ENCODE measurements around the gene SMCR8.

SMCR8 gene

DNA sequence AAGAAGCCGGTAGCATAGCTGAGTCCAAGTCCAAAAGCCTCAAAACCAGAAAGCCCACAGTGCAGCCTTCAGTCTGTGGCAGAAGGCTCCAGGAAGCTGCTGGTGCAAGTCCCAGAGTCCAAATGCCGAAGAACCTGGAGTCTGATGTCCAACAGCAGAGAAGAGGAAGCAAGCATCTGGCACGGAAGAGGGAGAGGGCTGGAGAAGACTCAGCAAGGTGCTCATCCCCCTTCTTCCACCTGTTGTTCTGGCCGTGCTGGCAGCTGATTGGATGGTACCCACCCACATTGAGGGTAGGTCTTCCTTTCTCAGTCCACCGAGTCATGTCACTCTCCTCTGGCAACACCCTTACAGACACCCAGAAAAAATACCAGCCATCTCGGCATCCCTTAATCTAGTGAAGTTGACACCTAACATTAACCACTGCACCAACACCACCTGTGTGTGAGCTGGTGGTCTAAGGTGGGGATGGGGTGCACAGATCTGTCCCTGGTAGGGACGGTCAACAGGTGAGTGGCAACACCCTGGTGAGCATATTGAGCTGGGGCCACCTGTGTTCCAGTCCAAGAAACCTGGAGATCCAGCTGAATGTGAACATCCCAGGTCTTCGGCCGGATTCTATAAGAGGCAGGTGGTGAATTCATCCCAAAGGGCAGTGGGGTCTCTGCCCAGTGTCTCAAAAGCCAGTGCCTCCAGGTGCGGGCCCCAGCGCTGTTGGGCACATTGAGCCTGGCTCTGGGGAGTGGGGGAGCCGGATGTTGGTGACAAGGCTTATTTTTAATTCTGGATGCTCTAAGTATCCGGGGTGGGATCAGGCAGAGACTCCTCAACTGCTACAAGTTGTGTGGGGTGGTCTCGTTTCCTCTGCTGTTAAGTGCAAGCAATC is 44.8 kb upstream of the SMCR8 start:
- no peak for DNase-seq (ENCODE audit: low spot score)
- no CpG with 5 or more reads among the region's 14 CpGs for WGBS, 2 donors (ENCODE audit: extremely low coverage in 2 of 2, insufficient read length in 2 of 2, insufficient replicate concordance in 1 of 2)

DNA sequence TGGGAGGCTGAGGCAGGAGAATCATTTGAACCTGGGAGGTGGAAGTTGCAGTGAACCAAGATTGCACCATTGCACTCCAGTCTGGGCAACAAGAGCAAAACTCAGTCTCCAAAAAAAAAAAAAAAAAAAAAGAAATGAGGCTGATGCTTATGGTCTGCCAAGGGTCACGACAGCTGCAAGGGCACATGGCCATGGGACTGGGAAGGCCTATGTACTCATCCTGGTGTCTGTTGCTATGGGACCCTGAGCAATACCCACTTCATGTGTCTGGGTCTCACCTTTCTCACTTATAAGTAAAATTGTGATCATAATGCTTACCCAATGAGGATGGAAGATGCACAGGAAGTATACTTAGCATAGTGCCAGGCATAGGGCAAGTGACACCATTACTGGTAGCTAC is 38.0 kb upstream of the SMCR8 start:
- Histone ChIP-seq H3K79me1 (ENCODE audit: low read depth, low read length) (peaks cover 7% of the 10 kb centered on the region), H3K4ac (ENCODE audit: low read length) (no peak overlapping the region), H3K4me3 (ENCODE audit: low read length in 2 of 2) (no peak overlapping the region), H3K23ac (ENCODE audit: low read depth, low read length, poor library complexity) (no peak overlapping the region), H2AK5ac (ENCODE audit: low read depth, low read length) (no peak overlapping the region), H2BK15ac (ENCODE audit: low read length) (no peak overlapping the region), H4K91ac (ENCODE audit: low read depth, low read length, poor library complexity) (no peak overlapping the region), H3K9me3 (replicated peaks in 1 of 2; ENCODE audit: control insufficient read depth in 2 of 2, insufficient read depth in 1 of 2, low read depth in 1 of 2, low read length in 2 of 2) (no peaks in the 10 kb centered on the region), H3K4me1 (ENCODE audit: control insufficient read depth in 2 of 2, insufficient read depth in 1 of 2, low read depth in 1 of 2, low read length in 2 of 2) (no peaks in the 10 kb centered on the region), H3K9ac (ENCODE audit: low read depth, low read length, poor library complexity) (no peak overlapping the region), H3K27ac (replicated peaks; ENCODE audit: low read length) (no peak overlapping the region), H2BK120ac (ENCODE audit: low read depth, low read length) (no peak overlapping the region), H3K18ac (ENCODE audit: low read length) (no peak overlapping the region), H2BK5ac (ENCODE audit: low read length) (no peak overlapping the region), H2BK12ac (ENCODE audit: low read length) (no peak overlapping the region), H3K27me3 (ENCODE audit: control insufficient read depth in 3 of 3, insufficient read depth in 3 of 3, low read depth in 1 of 3, low read length in 3 of 3) (no peaks in the 10 kb centered on the region), H2AFZ (ENCODE audit: low read length) (no peak overlapping the region), H3K4me2 (ENCODE audit: insufficient read depth, low read length, poor library complexity, severe bottlenecking) (no peak overlapping the region), H4K8ac (ENCODE audit: low read depth, low read length) (no peak overlapping the region), H3K14ac (ENCODE audit: low read length) (no peak overlapping the region), H3K36me3 (replicated peaks in 1 of 2; ENCODE audit: control insufficient read depth in 2 of 2, insufficient read depth in 2 of 2, low read length in 2 of 2) (peaks cover 59 to 94% of the 10 kb centered on the region in 2 donors)
- WGBS, 2 donors (ENCODE audit: extremely low coverage in 2 of 2, insufficient read length in 2 of 2, insufficient replicate concordance in 1 of 2): no CpG with 5 or more reads among the region's 1 CpG
- DNase-seq (ENCODE audit: low spot score): no peak

More for the DNA sequence above, 44.8 kb upstream of the SMCR8 start:
- Histone ChIP-seq H3K27me3 (ENCODE audit: control insufficient read depth in 3 of 3, insufficient read depth in 3 of 3, low read depth in 1 of 3, low read length in 3 of 3) (no peaks in the 10 kb centered on the region), H3K9me3 (replicated peaks in 1 of 2; ENCODE audit: control insufficient read depth in 2 of 2, insufficient read depth in 1 of 2, low read depth in 1 of 2, low read length in 2 of 2) (no peaks in the 10 kb centered on the region), H2BK15ac (ENCODE audit: low read length) (no peak overlapping the region), H3K4me2 (ENCODE audit: insufficient read depth, low read length, poor library complexity, severe bottlenecking) (no peak overlapping the region), H2AFZ (ENCODE audit: low read length) (no peak overlapping the region), H3K4ac (ENCODE audit: low read length) (no peak overlapping the region), H2BK5ac (ENCODE audit: low read length) (no peak overlapping the region), H3K27ac (replicated peaks; ENCODE audit: low read length) (no peak overlapping the region), H2BK12ac (ENCODE audit: low read length) (no peak overlapping the region), H3K36me3 (replicated peaks in 1 of 2; ENCODE audit: control insufficient read depth in 2 of 2, insufficient read depth in 2 of 2, low read length in 2 of 2) (peaks cover 14 to 54% of the 10 kb centered on the region in 2 donors), H3K23ac (ENCODE audit: low read depth, low read length, poor library complexity) (peak overlapping the region; percentile 50), H3K18ac (ENCODE audit: low read length) (no peak overlapping the region), H4K8ac (ENCODE audit: low read depth, low read length) (no peak overlapping the region), H4K91ac (ENCODE audit: low read depth, low read length, poor library complexity) (no peak overlapping the region), H3K79me1 (ENCODE audit: low read depth, low read length) (no peaks in the 10 kb centered on the region), H3K4me3 (ENCODE audit: low read length in 2 of 2) (no peak overlapping the region), H3K14ac (ENCODE audit: low read length) (no peak overlapping the region), H3K9ac (ENCODE audit: low read depth, low read length, poor library complexity) (no peak overlapping the region), H2BK120ac (ENCODE audit: low read depth, low read length) (no peak overlapping the region), H3K4me1 (ENCODE audit: control insufficient read depth in 2 of 2, insufficient read depth in 1 of 2, low read depth in 1 of 2, low read length in 2 of 2) (peaks cover 7 to 11% of the 10 kb centered on the region in 2 donors), H2AK5ac (ENCODE audit: low read depth, low read length) (no peak overlapping the region)

DNA sequence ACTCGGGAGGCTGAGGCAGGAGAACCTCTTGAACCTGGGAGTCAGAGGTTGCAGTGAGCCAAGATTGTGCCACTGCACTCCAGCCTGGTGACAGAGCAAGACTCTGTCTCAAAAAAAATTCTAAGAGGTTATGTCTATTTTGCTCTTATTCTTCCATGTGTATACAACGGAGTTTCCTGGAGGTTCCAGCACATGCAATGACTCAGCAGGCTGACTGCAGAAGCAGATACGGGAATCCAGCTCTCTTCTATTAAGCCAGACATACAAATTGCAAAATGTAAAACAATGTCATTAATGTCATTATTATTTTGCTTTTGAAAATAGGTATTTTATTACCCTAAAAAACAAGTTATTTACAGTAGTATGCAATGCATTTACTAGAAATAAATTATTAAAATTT is 36.2 kb upstream of the SMCR8 start:
- H3K27me3 ChIP-seq (ENCODE audit: control insufficient read depth in 3 of 3, insufficient read depth in 3 of 3, low read depth in 1 of 3, low read length in 3 of 3): no peaks in the 10 kb centered on the region
- no peaks in the 10 kb centered on the region for H3K4me1 ChIP-seq (ENCODE audit: control insufficient read depth in 2 of 2, insufficient read depth in 1 of 2, low read depth in 1 of 2, low read length in 2 of 2)
- H2BK15ac ChIP-seq (ENCODE audit: low read length): no peak overlapping the region
- H3K9ac ChIP-seq (ENCODE audit: low read depth, low read length, poor library complexity): no peak overlapping the region
- H3K36me3 ChIP-seq (replicated peaks in 1 of 2; ENCODE audit: control insufficient read depth in 2 of 2, insufficient read depth in 2 of 2, low read length in 2 of 2): peaks cover 70 to 96% of the 10 kb centered on the region in 2 donors
- H2BK120ac ChIP-seq (ENCODE audit: low read depth, low read length): no peak overlapping the region
- no peak overlapping the region for H3K4ac ChIP-seq (ENCODE audit: low read length)
- H3K9me3 ChIP-seq (replicated peaks in 1 of 2; ENCODE audit: control insufficient read depth in 2 of 2, insufficient read depth in 1 of 2, low read depth in 1 of 2, low read length in 2 of 2): no peaks in the 10 kb centered on the region
- H3K23ac ChIP-seq (ENCODE audit: low read depth, low read length, poor library complexity): no peak overlapping the region
- no peak overlapping the region for H4K8ac ChIP-seq (ENCODE audit: low read depth, low read length)
- H3K27ac ChIP-seq (replicated peaks; ENCODE audit: low read length): no peak overlapping the region
- no peak overlapping the region for H2BK5ac ChIP-seq (ENCODE audit: low read length)
- no peak overlapping the region for H2AK5ac ChIP-seq (ENCODE audit: low read depth, low read length)
- no peak overlapping the region for H3K4me3 ChIP-seq (ENCODE audit: low read length in 2 of 2)
- no peak overlapping the region for H2BK12ac ChIP-seq (ENCODE audit: low read length)
- no peak overlapping the region for H3K4me2 ChIP-seq (ENCODE audit: insufficient read depth, low read length, poor library complexity, severe bottlenecking)
- no peak overlapping the region for H4K91ac ChIP-seq (ENCODE audit: low read depth, low read length, poor library complexity)
- no CpG with 5 or more reads among the region's 3 CpGs for WGBS, 2 donors (ENCODE audit: extremely low coverage in 2 of 2, insufficient read length in 2 of 2, insufficient replicate concordance in 1 of 2)
- no peak overlapping the region for H3K18ac ChIP-seq (ENCODE audit: low read length)
- H2AFZ ChIP-seq (ENCODE audit: low read length): no peak overlapping the region
- no peak for DNase-seq (ENCODE audit: low spot score)
- H3K14ac ChIP-seq (ENCODE audit: low read length): no peak overlapping the region
- peaks cover 7% of the 10 kb centered on the region for H3K79me1 ChIP-seq (ENCODE audit: low read depth, low read length)

DNA sequence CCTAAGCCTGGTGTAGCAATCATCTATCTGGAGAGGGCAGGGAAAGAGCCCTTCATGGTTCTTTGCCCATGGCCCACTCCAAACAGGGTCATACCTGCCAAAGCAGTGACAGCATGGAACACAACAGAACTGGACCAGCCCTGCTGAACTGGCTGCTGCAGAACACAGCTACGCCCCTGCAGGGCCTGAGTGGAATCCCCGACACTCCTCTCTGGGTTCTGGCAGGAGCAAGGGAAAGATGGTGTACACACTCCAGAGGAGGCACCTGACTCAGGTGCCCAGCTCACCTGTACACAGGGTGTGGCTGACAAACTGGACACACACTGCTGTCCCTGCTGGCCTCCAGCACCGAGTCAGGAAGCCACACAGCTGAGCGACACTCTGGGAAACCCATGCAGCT is 34.8 kb upstream of the SMCR8 start:
- Histone ChIP-seq H2BK5ac (ENCODE audit: low read length) (no peak overlapping the region), H3K79me1 (ENCODE audit: low read depth, low read length) (peaks cover 8% of the 10 kb centered on the region), H3K27ac (replicated peaks; ENCODE audit: low read length) (no peak overlapping the region), H3K23ac (ENCODE audit: low read depth, low read length, poor library complexity) (no peak overlapping the region), H3K4ac (ENCODE audit: low read length) (no peak overlapping the region), H2BK120ac (ENCODE audit: low read depth, low read length) (no peak overlapping the region), H3K9ac (ENCODE audit: low read depth, low read length, poor library complexity) (no peak overlapping the region), H3K18ac (ENCODE audit: low read length) (no peak overlapping the region), H2BK15ac (ENCODE audit: low read length) (no peak overlapping the region), H2BK12ac (ENCODE audit: low read length) (no peak overlapping the region), H3K4me3 (ENCODE audit: low read length in 2 of 2) (no peak overlapping the region), H3K4me2 (ENCODE audit: insufficient read depth, low read length, poor library complexity, severe bottlenecking) (no peak overlapping the region), H4K8ac (ENCODE audit: low read depth, low read length) (no peak overlapping the region), H2AK5ac (ENCODE audit: low read depth, low read length) (no peak overlapping the region), H3K36me3 (replicated peaks in 1 of 2; ENCODE audit: control insufficient read depth in 2 of 2, insufficient read depth in 2 of 2, low read length in 2 of 2) (peaks cover 70 to 97% of the 10 kb centered on the region in 2 donors), H2AFZ (ENCODE audit: low read length) (no peak overlapping the region), H3K9me3 (replicated peaks in 1 of 2; ENCODE audit: control insufficient read depth in 2 of 2, insufficient read depth in 1 of 2, low read depth in 1 of 2, low read length in 2 of 2) (no peaks in the 10 kb centered on the region), H4K91ac (ENCODE audit: low read depth, low read length, poor library complexity) (no peak overlapping the region), H3K4me1 (ENCODE audit: control insufficient read depth in 2 of 2, insufficient read depth in 1 of 2, low read depth in 1 of 2, low read length in 2 of 2) (no peaks in the 10 kb centered on the region), H3K14ac (ENCODE audit: low read length) (no peak overlapping the region), H3K27me3 (ENCODE audit: control insufficient read depth in 3 of 3, insufficient read depth in 3 of 3, low read depth in 1 of 3, low read length in 3 of 3) (no peaks in the 10 kb centered on the region)
- WGBS, 2 donors (ENCODE audit: extremely low coverage in 2 of 2, insufficient read length in 2 of 2, insufficient replicate concordance in 1 of 2): no CpG with 5 or more reads among the region's 4 CpGs
- DNase-seq (ENCODE audit: low spot score): no peak

Measured in neuronal stem cell (in vitro differentiated cells).